Endothelial cell of umbilical vein (primary cell): ENCODE results near the gene SLC30A1. TPM values are rescaled to one million over a fixed set of nuclear protein-coding genes. Genes with fewer than 3 reads are reported as not detected.

Experiments used
- BruUV-seq: library from RNA; stranded (reverse); fragments of 400-500 nt; replicated peaks from 2 replicates; lab custom pipeline; 2021; lab: Mats Ljungman, UMichigan
- CTCF ChIA-PET: fragments of 300-600, 350-600 bp; sonication (Branson Sonifier 250); formaldehyde crosslinking; loops from one replicate; lab custom pipeline; 2021; ENCODE audit warnings: antibody characterized with exemption, inconsistent platforms; lab: Charles Lee
- POLR2A ChIA-PET: fragments of 300-600, 350-600 bp; sonication (Branson Sonifier 250); formaldehyde crosslinking; loops from one replicate; lab custom pipeline; 2021; ENCODE audit warnings: antibody characterized with exemption, inconsistent platforms; lab: Charles Lee
- DNase-seq: peaks from one replicate; pipeline ENCODE4 v3.0.0-alpha.2; 2011; ENCODE audit warnings: low read depth, low spot score
- FAIRE-seq: peaks from 2 replicates; lab custom pipeline; 2011; peaks lifted over from hg19 to GRCh38; lab: Jason Lieb, UNC
- H2AFZ ChIP-seq: 2 replicates; pipeline ENCODE4 v1.6.0; 2012; ENCODE audit warnings: low read depth, low read length, control low read depth, inconsistent platforms
- H3K27ac ChIP-seq: 2 replicates; pipeline ENCODE4 v1.5.1; 2011; ENCODE audit warnings: low read depth, mild to moderate bottlenecking, control low read depth, low read length, moderate library complexity; ENCODE audit not compliant: insufficient read depth
- H3K27me3 ChIP-seq, 2 experiments: 2 replicates each; pipeline versions ENCODE4 v1.6.0 to v1.6.1; 2011; ENCODE audit warnings: low read length in 2 of 2, mixed read lengths in 1 of 2; ENCODE audit not compliant: control insufficient read depth in 2 of 2, insufficient read depth in 2 of 2
- H3K36me3 ChIP-seq, 2 experiments: 2 replicates in 1 of 2; 3 replicates in 1 of 2; pipeline ENCODE4 v1.5.1; 2011; ENCODE audit warnings: low read length in 2 of 2, mild to moderate bottlenecking in 1 of 2, moderate library complexity in 1 of 2; ENCODE audit not compliant: control insufficient read depth in 2 of 2, insufficient read depth in 2 of 2; ENCODE audit errors: extremely low read depth in 1 of 2
- H3K4me1 ChIP-seq: 3 replicates; pipeline ENCODE4 v1.5.1; 2011; ENCODE audit warnings: mild to moderate bottlenecking, low read length; ENCODE audit not compliant: control insufficient read depth, insufficient read depth; ENCODE audit errors: extremely low read depth
- H3K4me2 ChIP-seq: 2 replicates; pipeline ENCODE4 v1.6.1; 2011; ENCODE audit warnings: low read length, control low read depth, mixed read lengths; ENCODE audit not compliant: insufficient read depth
- H3K4me3 ChIP-seq, 3 experiments: fragments of 200-600 bp in 1 of 3; sonication (generic), shearing (Covaris generic) in 1 of 3; replicated peaks in 1 of 3; 2 replicates each; pipeline ENCODE4 v1.5.1; 2011 to 2016; ENCODE audit warnings: control low read depth in 3 of 3, low read length in 3 of 3, mild to moderate bottlenecking in 2 of 3, inconsistent platforms in 1 of 3, low read depth in 1 of 3, moderate library complexity in 1 of 3; ENCODE audit not compliant: insufficient read depth in 1 of 3
- H3K79me2 ChIP-seq: 2 replicates; pipeline ENCODE4 v1.6.0; 2012; ENCODE audit warnings: low read length, inconsistent platforms; ENCODE audit not compliant: control insufficient read depth, insufficient read depth
- H3K9ac ChIP-seq: replicated peaks from 2 replicates; pipeline ENCODE3; 2011; ENCODE audit warnings: low read length, control low read depth; ENCODE audit not compliant: insufficient read depth; ENCODE audit errors: extremely low read depth
- H3K9me1 ChIP-seq: replicated peaks from 3 replicates; pipeline ENCODE4 v1.6.0; 2011; ENCODE audit warnings: mild to moderate bottlenecking, low read length; ENCODE audit not compliant: control insufficient read depth, insufficient read depth; ENCODE audit errors: extremely low read depth
- H3K9me3 ChIP-seq: replicated peaks from 2 replicates; pipeline ENCODE4 v1.5.1; 2012; ENCODE audit warnings: low read length, inconsistent platforms; ENCODE audit not compliant: control insufficient read depth, insufficient read depth
- H4K20me1 ChIP-seq: replicated peaks from 2 replicates; pipeline ENCODE3; 2011; ENCODE audit warnings: mild to moderate bottlenecking, low read length; ENCODE audit not compliant: control insufficient read depth, insufficient read depth; ENCODE audit errors: extremely low read depth
- EZH2 ChIP-seq: IDR thresholded peaks from 2 replicates; pipeline ENCODE4 v1.6.1; 2012; ENCODE audit warnings: borderline replicate concordance, low read depth, mild to moderate bottlenecking, moderate library complexity, low read length, inconsistent platforms; ENCODE audit not compliant: severe bottlenecking
- FOS ChIP-seq: IDR thresholded peaks from 2 replicates; pipeline ENCODE4 v1.6.1; 2011; ENCODE audit warnings: mild to moderate bottlenecking, low read length, moderate library complexity, borderline replicate concordance; ENCODE audit not compliant: insufficient read depth
- GATA2 ChIP-seq: IDR thresholded peaks from 2 replicates; pipeline ENCODE4 v1.7.0; 2011; ENCODE audit warnings: low read depth, mild to moderate bottlenecking, moderate library complexity, mixed read lengths, low read length; ENCODE audit not compliant: insufficient read length, insufficient read depth
- JUN ChIP-seq: IDR thresholded peaks from 2 replicates; pipeline ENCODE4 v1.6.1; 2011; ENCODE audit warnings: borderline replicate concordance, low read depth; ENCODE audit not compliant: insufficient read length, insufficient read depth
- MYC ChIP-seq: IDR thresholded peaks from one replicate; pipeline ENCODE4 v1.6.1; 2011; ENCODE audit warnings: mild to moderate bottlenecking, low read depth, low read length
- POLR2A ChIP-seq: IDR thresholded peaks from 2 replicates; pipeline ENCODE4 v1.6.1; 2012; ENCODE audit warnings: low read depth, mild to moderate bottlenecking, control low read depth, low read length
- POLR2AphosphoS5 ChIP-seq: IDR thresholded peaks from 2 replicates; pipeline ENCODE4 v1.6.1; 2012; ENCODE audit warnings: low read depth, mild to moderate bottlenecking, control low read depth, low read length, moderate library complexity; ENCODE audit not compliant: insufficient read depth
- dilution Hi-C: fragments of 300-500 bp; cut with MboI; formaldehyde crosslinking; loops from one replicate; pipeline ENCODE4 v1.15.0; 2019; ENCODE audit warnings: low sequenced_read_pairs; ENCODE audit not compliant: extremely low pct_ligation_motif_present
- intact Hi-C: fragments of 100-400 bp; cut with micrococcal nuclease; formaldehyde crosslinking; loops from one replicate; pipeline ENCODE4 v1.10.0; 2022
- polyA plus RNA-seq, 4 experiments: library from polyadenylated mRNA; depleted of rRNA in 3 of 4; stranded (reverse) in 3 of 4; unstranded in 1 of 4; fragments of >200 nt; gene quantifications; 2 replicates each; pipeline versions ENCODE4 v1.2.1 to v1.2.3, GENCODE V29; 2011 to 2012; ENCODE audit warnings: missing spikeins in 1 of 4
- total RNA-seq: library from RNA; stranded (reverse); gene quantifications from 2 replicates; pipeline ENCODE4 v1.2.3, GENCODE V29; 2021
- TF ChIP-seq, protein P1 (sequence below), 2 donors: IDR thresholded peaks; 1 replicate in 1 of 2; 2 replicates in 1 of 2; pipeline ENCODE4 v1.5.1; 2011; ENCODE audit warnings: low read length in 2 of 2, mild to moderate bottlenecking in 2 of 2, moderate library complexity in 2 of 2, control low read depth in 1 of 2, inconsistent platforms in 1 of 2, low read depth in 1 of 2; ENCODE audit not compliant: insufficient read depth in 1 of 2; ENCODE audit errors: extremely low read depth in 1 of 2
- TF ChIP-seq, protein P2 (sequence below): IDR thresholded peaks from 2 replicates; pipeline ENCODE4 v1.6.1; 2011; ENCODE audit not compliant: insufficient read depth, insufficient read length

The SLC30A1 gene
- total and polyA plus RNA-seq, 2 donors (not counting 3 experiments of a cell fraction or from before 2014, with no cell fraction given): 5.5 to 21.5 TPM

- Histone ChIP-seq H3K27me3 (no peaks in the 10 kb centered on the region), H3K9me1 (no peaks in the 10 kb centered on the region), H4K20me1 (no peaks in the 10 kb centered on the region), H3K9ac (no peak overlapping the region), H3K9me3 (no peaks in the 10 kb centered on the region), H2AFZ (no peak overlapping the region), H3K79me2 (no peaks in the 10 kb centered on the region), H3K4me3 (no peak overlapping the region), H3K4me2 (no peak overlapping the region), H3K4me1 (no peaks in the 10 kb centered on the region), H3K27ac (no peak overlapping the region), H3K36me3 (no peaks in the 10 kb centered on the region)
- no TSS peak for BruUV-seq
- TF ChIP-seq JUN (no peak), POLR2AphosphoS5 (no peak), EZH2 (no peak), GATA2 (no peak), FOS (no peak), MYC (no peak), POLR2A (no peak)
- TF ChIP-seq, protein P1, sequence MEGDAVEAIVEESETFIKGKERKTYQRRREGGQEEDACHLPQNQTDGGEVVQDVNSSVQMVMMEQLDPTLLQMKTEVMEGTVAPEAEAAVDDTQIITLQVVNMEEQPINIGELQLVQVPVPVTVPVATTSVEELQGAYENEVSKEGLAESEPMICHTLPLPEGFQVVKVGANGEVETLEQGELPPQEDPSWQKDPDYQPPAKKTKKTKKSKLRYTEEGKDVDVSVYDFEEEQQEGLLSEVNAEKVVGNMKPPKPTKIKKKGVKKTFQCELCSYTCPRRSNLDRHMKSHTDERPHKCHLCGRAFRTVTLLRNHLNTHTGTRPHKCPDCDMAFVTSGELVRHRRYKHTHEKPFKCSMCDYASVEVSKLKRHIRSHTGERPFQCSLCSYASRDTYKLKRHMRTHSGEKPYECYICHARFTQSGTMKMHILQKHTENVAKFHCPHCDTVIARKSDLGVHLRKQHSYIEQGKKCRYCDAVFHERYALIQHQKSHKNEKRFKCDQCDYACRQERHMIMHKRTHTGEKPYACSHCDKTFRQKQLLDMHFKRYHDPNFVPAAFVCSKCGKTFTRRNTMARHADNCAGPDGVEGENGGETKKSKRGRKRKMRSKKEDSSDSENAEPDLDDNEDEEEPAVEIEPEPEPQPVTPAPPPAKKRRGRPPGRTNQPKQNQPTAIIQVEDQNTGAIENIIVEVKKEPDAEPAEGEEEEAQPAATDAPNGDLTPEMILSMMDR (IDR thresholded peaks at IDR 0.05; ENCODE audit: extremely low read depth in 1 of 2, insufficient read depth in 1 of 2, low read depth in 1 of 2, low read length in 2 of 2): no peak
- TF ChIP-seq, protein P2, sequence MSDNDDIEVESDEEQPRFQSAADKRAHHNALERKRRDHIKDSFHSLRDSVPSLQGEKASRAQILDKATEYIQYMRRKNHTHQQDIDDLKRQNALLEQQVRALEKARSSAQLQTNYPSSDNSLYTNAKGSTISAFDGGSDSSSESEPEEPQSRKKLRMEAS: no peak
- POLR2A ChIA-PET: interaction anchor here (0.7 kb wide), 1 partner anchor 97 kb away, joined by 4 read pairs; no protein-coding TSS in a partner anchor
- CTCF ChIA-PET: interaction anchor here (0.7 to 1.4 kb wide), 2 partner anchors 39 to 48 kb away, joined by 3 read pairs; no protein-coding TSS in a partner anchor
- DNase-seq (no peak), FAIRE-seq (no peak)
- intact Hi-C loops: no loop called here
- dilution Hi-C loops: no loop called here
Observed at GRCh38 chr1:211559222-211560010, 19.5 kb downstream of the SLC30A1 start.
